ACHN (cell line): ENCODE data around the gene KSR2.

Source experiments
- DNase-seq: peaks from one replicate; pipeline ENCODE4 v3.0.0-alpha.2; 2015
- in situ Hi-C: cut with HindIII; loops from 2 replicates; pipeline ENCODE4 v1.10.0; 2017; ENCODE audit warnings: low sequenced_read_pairs, low pct_ligation_motif_present, low pct_unique_long_range_greater_than_20kb

KSR2 gene

DNA sequence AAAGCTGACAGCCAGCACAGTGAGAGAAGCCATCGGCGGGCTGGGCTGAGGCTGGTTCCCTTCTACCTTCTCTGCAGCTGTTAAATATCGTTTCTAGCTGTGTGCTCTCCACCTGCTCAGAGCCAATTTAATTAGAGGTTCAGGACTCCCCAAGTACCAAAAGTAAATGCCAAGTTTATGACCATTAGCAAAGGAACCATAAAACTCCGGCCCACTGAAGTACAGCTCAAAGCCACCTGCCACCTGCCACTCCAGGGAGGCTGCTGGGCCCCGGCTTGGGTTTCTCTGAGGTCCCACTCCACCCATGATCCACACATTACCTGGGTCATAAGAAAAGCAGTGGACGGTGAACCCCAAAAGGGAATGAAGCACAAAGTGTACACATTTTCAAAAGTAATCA is 272.8 kb downstream of the KSR2 start:
- in situ Hi-C loops, result loop anchor here (25.0 kb wide), 1 partner anchor 141 kb away; no protein-coding TSS in a partner anchor
- DNase-seq, result no peak

DNA sequence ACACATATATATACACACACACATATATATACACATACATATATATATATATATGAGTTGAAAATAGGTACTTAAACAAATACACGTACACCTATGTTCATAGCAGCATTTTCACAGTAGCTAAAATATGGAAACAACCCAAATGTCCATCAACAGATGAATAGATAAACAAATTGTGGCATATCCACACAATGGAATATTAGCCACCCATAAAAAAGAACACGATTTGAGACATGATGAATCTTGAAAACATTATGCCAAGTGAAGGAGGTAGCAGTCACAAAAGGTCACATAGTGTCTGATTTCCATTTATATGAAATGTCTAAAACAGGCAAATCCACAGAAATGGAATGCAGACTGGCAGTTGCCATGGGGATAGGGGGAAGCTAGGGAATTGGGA is 276.3 kb downstream of the KSR2 start:
- DNase-seq, result no peak
- in situ Hi-C loops, result loop anchor here (25.0 kb wide), 1 partner anchor 145 kb away; no protein-coding TSS in a partner anchor

DNA sequence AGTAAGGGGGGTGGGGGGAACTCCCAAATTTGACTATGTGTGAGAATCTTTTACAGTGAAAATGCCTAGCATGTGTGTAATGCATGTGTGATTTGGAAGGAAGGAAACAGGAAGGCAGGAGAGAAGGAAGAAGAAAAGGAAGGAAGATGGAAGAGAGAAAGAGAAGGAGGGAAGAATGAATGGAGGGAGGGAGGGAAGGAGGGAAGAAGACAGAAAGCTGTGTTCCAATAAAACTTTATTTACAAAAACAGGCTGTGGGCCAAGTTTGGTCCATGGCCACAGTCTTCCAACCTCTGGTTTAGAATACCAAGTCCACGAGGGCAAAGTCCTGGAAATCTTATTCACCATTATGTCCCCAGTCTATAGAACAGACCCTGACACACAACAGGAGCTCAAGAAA is 278.9 kb downstream of the KSR2 start:
- no peak for DNase-seq

DNA sequence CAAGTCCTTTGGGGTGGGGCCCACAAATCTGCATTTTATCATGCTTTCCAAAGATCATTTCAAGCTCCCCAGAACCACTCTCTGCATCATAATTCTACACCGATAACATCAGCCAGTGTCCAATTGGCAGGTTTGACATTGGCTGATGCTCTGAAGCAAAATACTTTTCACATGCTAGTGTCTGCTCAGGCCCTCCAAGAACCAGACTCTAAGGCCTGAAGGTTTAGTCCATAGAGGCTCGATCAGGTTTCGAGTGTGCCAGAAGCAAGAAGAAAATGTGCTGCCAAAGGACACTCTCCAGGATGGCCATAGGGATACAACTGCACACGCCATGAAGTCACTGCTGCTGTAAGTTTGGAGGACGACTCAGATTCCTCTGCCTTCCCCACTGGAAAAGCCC is 280.3 kb downstream of the KSR2 start:
- no peak for DNase-seq
- in situ Hi-C loops, result loop anchor here (25.0 kb wide), 1 partner anchor 149 kb away; no protein-coding TSS in a partner anchor

More for the DNA sequence above, 278.9 kb downstream of the KSR2 start:
- in situ Hi-C loops, result loop anchor here (25.0 kb wide), 1 partner anchor 147 kb away; no protein-coding TSS in a partner anchor

DNA sequence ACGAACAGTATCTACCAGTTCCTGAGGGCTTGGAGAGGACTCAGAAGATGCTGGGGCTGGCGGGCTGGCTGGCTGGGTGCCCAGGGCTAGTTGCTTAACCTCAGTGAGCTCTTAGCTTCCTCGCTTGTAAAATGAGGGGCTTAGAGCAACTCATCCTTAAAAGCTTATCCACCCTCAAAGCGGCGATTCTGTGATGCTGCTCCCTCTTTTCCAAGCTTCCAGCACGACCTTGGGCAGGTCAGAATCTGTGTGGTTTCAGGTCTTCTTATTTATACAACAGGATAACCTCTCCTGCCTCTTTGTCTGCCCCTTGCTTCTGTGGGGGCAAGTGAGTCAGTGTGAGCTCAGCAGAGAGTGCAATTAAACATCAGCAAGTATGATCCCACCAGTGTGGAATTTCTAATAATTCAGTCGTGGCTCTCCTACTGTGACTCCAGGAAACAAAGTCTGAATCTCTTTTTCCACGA is 281.8 kb downstream of the KSR2 start:
- in situ Hi-C loops, result loop anchor here (25.0 kb wide), 1 partner anchor 150 kb away; no protein-coding TSS in a partner anchor
- DNase-seq, result peak; percentile 99

DNA sequence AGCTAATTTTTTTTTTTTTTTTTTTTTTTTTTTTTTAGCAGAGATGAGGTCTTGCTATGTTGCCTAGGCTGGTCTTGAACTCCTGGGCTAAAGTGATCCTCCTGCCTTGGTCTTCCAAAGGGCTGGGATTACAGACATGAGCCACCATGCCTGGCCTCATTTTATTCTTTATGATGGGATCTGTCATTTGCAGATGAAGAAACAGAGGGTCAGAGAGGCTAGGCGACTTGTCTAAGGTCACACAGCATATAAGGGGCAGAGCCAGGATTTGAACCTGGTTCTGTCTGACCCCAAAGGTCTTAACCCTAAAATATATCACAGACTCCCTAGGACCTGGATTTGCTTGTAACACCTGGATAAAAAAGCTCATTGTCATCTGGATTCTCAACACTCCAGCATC is 282.6 kb downstream of the KSR2 start:
- DNase-seq, result no peak
- in situ Hi-C loops, result loop anchor here (25.0 kb wide), 1 partner anchor 151 kb away; no protein-coding TSS in a partner anchor

DNA sequence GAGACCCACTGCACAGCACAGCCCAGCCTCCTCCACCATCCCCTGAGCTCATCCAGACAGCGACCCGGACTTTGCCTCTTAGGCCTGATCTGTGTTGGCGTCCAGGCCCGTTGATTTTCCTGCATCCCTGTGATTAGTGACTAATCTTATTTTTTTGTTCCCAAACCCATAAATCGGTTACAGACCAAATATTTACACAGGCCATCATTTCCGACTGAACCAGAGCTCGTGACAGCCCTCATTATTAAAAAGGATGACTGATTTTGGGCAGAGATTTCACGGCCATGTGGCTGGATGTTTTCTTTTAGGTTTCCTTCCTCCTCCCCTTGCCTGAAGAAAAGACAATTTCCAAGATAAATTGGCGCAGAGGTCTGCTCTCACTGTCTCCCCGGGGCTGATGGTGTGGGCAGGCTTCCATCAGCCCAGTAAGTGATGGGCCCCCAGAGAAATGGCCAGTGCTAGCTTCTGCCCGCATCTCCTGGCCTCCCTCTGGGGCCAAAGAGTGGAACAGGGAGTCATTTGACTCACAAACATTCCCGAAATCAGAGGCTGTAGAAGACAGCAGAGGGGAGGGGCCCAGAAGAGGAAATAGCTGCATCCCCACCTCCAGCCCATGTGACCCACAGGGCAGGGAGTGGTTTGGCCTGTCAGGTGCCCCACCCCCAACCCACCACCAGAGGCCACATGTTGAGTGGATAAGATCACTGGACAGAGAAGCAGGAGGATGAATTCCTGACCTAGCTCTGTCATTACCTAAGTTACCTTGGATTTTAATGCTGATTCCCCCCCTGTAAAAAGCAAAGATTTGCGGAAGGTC is 283.5 kb downstream of the KSR2 start:
- in situ Hi-C loops, result loop anchor here (25.0 kb wide), 1 partner anchor 152 kb away; no protein-coding TSS in a partner anchor
- DNase-seq, result peak; percentile 100

DNA sequence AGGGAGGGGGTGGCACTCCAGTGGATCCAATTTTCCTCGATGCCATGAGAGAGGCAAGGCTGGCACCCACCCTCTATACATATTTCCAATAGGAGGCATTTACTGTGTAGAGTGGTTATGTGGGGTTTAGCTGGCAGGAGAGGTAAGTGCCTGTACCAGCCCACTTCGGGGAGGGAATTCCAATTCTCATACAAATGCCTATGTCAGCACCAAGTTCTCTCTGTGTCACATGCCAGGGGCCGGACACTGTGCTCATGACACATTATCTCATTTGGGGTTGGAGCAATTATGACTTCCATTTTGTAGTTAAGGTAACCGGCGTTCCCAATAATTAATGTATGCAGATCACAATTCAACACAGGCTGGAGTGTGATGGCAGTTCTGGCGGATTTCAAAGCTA is 284.3 kb downstream of the KSR2 start:
- in situ Hi-C loops, result loop anchor here (25.0 kb wide), 1 partner anchor 153 kb away; no protein-coding TSS in a partner anchor

DNA sequence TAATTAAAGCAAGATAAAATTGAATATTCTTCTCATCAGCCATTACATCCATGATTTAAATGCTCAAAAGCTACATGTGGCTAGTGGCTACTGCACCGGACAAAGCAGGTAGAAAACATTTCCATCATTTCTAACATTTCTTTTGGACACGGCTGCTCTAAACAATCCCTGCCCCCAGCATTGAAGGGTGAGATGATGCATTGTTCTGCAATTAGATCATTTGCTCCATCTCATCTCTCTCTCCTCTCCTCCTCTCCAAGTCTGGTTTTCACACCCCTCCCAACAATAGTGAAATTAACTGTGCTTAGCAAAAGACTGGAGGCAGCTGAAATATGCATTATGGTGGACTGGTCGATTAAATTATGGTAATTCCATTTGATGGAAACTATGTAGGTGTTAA is 288.5 kb downstream of the KSR2 start:
- in situ Hi-C loops, result loop anchor here (25.0 kb wide), 1 partner anchor 157 kb away; no protein-coding TSS in a partner anchor
- peak; percentile 88 for DNase-seq

More for the DNA sequence above, 284.3 kb downstream of the KSR2 start:
- peak; percentile 89 for DNase-seq

DNA sequence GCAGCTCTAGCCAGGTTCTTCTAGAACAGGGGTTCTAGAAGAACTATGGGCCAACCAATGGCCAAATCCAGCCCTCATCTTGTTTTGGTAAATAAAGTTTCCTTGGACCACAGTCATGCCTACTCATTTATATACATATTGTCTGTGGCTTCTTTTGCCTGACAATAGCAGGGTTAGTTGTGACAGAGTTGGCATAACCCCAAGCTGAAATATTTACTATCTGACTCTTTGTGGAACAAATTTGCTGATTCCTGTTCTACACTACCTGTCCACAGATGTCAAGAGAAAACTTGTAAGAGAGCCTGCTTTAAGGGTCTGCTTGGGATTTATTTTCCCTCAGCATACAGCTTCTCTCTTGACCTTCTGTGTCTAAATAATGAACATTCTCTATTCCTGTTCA is 289.0 kb downstream of the KSR2 start:
- peak; percentile 32 for DNase-seq
- in situ Hi-C loops, result loop anchor here (25.0 kb wide), 1 partner anchor 158 kb away; no protein-coding TSS in a partner anchor

DNA sequence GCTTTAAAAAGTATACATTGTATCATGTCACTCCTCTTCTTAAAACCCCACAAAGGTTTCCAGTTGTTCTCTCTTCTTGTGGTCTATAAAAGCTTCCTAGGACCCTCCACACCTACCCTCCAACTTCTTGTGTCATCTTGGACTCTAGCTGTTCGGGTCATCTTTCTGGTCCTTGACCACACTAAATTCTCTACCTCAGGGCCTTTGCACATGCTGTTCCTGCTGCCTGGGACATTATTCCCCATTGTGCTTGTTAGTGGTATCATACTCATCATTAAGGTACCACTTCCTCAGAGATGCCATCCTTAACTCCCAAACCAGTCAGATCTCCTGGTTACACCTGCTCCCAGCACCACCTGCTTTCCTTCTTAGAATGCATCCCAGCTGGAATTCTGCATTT is 294.0 kb downstream of the KSR2 start:
- no peak for DNase-seq
- in situ Hi-C loops, result loop anchor here (25.0 kb wide), 1 partner anchor 163 kb away; no protein-coding TSS in a partner anchor

DNA sequence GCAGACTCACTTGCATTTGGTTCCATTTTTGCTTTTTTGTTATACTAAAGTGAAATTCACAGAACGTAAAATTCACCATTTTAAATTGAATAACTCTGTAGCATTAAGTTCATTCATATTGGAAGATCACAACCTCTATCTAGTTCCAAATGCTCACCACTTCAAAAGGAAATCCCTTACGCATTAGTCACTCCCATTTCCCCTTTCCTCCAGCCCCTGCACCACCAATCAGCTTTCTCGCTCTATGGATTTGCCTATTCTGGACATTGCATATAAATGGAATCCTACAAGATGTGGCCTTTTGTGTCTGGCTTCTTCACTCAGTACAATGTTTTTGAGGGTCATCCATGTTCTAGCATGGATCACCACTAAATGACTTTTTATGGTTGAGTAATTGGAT is 294.5 kb downstream of the KSR2 start:
- peak; percentile 40 for DNase-seq
- in situ Hi-C loops, result no loop called here

DNA sequence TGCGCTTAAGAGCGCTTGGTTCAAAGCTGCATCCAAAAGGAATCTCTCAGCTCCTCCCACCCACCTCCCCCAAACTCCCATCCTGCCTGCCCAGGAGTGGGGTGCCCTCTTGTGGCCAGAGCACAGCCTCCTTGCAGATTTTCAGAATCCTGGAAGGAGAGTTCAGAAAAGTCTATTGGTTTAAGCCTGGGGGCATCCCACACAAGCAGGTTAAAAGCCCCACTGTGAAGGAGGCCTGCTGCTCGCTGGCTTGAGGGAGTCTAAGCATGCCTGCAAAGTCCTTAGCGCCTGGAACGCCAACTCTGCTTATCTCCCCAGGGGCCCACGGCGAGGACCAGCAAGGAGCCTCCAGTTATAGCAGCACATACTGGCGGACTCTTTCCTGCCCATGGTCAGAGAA is 297.1 kb downstream of the KSR2 start:
- in situ Hi-C loops, result no loop called here
- peak; percentile 62 for DNase-seq

DNA sequence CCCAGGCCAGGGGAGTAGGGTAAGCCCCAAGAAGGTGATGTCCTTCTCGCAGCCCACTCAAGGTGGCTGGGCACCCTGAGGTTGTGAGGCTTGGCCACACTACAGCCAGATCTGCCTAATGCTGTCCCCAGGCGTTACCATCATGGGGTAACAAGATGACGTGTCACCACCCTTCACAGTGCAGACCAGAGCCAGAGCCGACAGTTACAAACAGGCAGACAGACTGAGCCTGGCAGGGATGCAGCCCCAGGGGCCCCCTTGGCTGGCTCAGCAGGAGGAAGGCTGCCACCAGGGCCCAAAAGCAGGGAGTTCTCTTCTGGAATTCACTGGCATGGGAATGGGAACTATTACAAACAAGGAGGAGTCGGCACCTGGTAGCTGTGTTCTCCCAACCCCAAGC is 304.6 kb downstream of the KSR2 start:
- in situ Hi-C loops, result no loop called here
- no peak for DNase-seq

DNA sequence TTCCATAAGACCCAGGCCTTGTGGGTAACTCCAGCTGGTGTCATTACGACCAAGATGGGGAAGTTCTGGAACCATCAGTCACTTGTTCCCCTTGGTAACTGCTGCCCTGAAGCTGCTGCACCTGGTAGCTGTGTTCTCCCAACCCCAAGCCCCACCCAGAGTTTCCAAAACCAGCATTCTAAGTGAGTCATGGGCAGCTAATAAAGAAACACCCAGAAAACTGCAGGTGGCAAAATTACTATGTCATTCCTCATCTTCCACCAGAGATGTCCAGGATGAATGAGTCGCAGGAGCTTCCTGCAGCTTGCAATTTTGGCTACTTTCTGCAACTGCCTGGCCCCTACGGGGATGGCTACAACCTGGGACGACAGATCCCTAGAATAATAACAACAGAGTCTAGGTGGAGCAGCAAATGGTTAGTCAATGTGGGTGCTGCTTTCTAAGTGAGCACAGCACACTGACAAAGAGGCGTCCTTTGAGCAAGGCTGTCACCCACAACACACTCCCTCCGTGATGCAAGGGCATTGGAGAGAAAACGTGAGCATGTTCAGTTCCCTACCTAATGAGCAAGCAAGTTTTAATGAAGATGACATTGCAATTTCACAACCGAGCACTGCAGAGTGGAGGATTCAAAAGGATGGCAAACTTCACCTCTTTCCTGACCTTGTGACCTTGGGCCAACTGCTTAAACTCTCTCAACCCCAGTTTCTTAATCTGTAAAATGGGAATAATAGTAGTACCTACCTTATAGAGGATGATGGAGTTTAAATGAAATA is 306.0 kb downstream of the KSR2 start:
- in situ Hi-C loops, result no loop called here
- peak; percentile 57 for DNase-seq

DNA sequence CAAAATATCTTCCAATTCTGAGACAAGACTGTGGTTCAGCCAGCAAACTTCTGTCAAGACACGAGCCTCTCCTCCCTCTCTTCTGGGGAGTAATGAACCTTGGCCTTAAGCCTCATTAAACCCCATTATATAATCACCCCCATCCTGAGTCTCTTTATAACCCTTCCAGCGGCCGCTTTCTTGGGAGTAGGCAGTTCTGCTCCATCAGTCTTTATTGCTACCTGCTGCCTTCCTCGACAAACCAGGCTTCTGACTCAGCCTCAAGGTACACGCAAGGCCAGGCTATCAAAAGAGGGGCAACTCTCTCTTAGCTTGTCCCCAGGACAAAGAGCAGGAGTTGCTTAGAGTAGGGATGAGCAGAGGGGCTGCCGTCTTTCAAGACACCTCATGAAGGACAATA is 306.6 kb downstream of the KSR2 start:
- peak; percentile 32 for DNase-seq
- in situ Hi-C loops, result no loop called here

DNA sequence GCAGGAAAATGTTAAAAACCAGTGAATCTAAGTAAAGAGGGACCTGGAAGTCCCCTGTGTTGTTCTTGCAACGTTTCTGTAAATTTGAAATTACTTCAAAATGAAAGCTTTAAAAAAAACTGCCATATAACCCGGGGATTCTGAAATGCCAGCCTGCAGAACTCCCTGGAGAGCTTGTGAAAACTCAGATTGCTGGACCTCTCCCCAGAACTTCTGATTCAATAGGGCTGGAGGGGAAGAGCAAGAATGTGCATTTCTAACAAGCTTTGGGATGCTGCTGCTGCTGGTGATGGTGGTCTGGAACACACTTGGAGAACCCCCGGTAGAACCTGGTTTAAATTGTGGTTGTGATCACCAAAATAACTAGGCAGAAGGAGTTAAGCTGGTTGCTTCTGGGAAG is 307.3 kb downstream of the KSR2 start:
- in situ Hi-C loops, result no loop called here
- no peak for DNase-seq

DNA sequence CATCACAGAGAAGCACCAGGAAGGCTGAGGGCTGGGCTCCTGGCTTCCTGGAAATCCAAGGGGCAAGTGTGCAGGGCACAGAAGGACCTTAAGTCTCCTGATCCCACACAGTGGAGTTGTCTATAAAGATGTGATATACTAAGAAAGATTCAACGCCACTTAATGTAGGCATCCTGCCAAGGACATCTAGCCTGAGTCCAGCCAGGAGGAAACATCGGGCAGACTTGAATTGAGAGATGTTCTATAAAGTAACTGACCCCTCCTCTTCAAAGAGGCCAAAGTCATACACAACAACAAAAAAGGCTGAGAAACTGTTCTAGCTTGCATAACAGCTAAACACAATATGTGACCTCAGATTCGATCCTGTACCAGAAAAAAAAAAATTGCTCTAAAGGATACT is 307.9 kb downstream of the KSR2 start:
- in situ Hi-C loops, result no loop called here

DNA sequence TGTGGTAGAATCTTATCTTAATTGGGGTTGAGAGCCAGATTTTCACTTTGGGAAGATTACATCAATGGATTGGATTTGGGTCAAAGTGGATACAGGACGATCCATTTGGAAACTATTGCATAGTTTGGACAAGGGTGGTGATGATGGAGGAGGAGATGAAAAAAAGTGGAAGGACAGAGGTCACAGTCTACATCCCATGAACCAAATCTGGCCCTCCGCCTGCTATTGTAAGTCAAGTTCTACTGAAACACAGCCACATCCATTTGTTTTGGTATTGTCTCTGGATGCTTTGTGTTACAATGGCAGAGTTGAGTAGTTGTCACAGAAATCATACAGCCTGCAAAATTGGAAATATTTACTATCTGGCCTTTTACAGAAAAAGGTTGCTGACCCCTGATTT is 310.6 kb downstream of the KSR2 start:
- no peak for DNase-seq
- in situ Hi-C loops, result no loop called here

More for the DNA sequence above, 307.9 kb downstream of the KSR2 start:
- DNase-seq, result no peak
